ENCODE data around the gene SPIB. TPM values are rescaled to one million over a fixed set of nuclear protein-coding genes. Genes with fewer than 3 reads are reported as not detected.

Gene SPIB
- total and polyA plus RNA-seq, 2 of the 4 experiments (the other 2 are of a cell fraction): not detected

GRCh38 chr19:50378863-50379236 is 39.9 kb upstream of the SPIB start:
- Histone ChIP-seq H3K4ac (ENCODE audit: low read depth, low read length) (no peak overlapping the region), H2BK20ac (ENCODE audit: low read depth, low read length) (no peak overlapping the region), H3K27ac (ENCODE audit: insufficient read depth, low read length) (no peak overlapping the region), H2AK9ac (replicated peaks; ENCODE audit: low read depth, low read length, poor library complexity) (no peak overlapping the region), H2AFZ (replicated peaks; ENCODE audit: low read length, poor library complexity) (no peak overlapping the region), H3K56ac (ENCODE audit: extremely low read depth, insufficient read depth, low read length) (no peak overlapping the region), H3K27me3 (ENCODE audit: control insufficient read depth, insufficient read depth, low read length) (no peaks in the 10 kb centered on the region), H4K8ac (ENCODE audit: low read depth in 2 of 2, low read length in 2 of 2) (no peak overlapping the region), H3K4me2 (ENCODE audit: low read depth, low read length) (no peak overlapping the region), H3K36me3 (ENCODE audit: control insufficient read depth, insufficient read depth, low read length) (peaks cover 42% of the 10 kb centered on the region), H4K5ac (ENCODE audit: low read depth, low read length) (no peak overlapping the region), H3K18ac (ENCODE audit: low read depth, low read length) (no peak overlapping the region), H2BK5ac (ENCODE audit: low read depth, low read length, poor library complexity, severe bottlenecking) (no peak overlapping the region), H3K9me1 (ENCODE audit: insufficient read depth, low read length) (no peaks in the 10 kb centered on the region), H4K91ac (ENCODE audit: insufficient read depth, low read depth, low read length) (no peak overlapping the region), H3K9me3 (ENCODE audit: control insufficient read depth, insufficient read depth, low read length) (no peaks in the 10 kb centered on the region), H3K23ac (ENCODE audit: low read depth, low read length) (no peak overlapping the region), H2BK120ac (ENCODE audit: low read depth, low read length) (no peak overlapping the region), H3K4me3 (ENCODE audit: insufficient read depth, low read depth, low read length) (no peak overlapping the region), H3K79me1 (ENCODE audit: low read depth in 1 of 2, low read length in 2 of 2) (peaks cover 0 to 30% of the 10 kb centered on the region in 2 experiments), H2AK5ac (ENCODE audit: low read depth, low read length) (no peak overlapping the region), H2BK15ac (ENCODE audit: low read depth, low read length) (no peak overlapping the region), H4K20me1 (ENCODE audit: insufficient read depth, low read length) (peaks cover 8% of the 10 kb centered on the region), H3K9ac (ENCODE audit: low read depth, low read length) (no peak overlapping the region), H3K14ac (replicated peaks; ENCODE audit: low read depth, low read length) (no peak overlapping the region), H3K4me1 (ENCODE audit: control insufficient read depth, insufficient read depth, low read length) (no peaks in the 10 kb centered on the region)
- CTCF ChIA-PET: no interaction called here
- DNase-seq: no peak
- no peak for ATAC-seq (ENCODE audit: low read depth)
- POLR2A ChIA-PET (ENCODE audit: unreplicated experiment): no interaction called here
- intact Hi-C loops (cut with micrococcal nuclease) (loop anchor here (5.0 kb wide), 1 partner anchor 423 kb away; no protein-coding TSS in a partner anchor), in situ Hi-C loops (cut with MboI; ENCODE audit: low sequenced_read_pairs) (loop anchor here (5.0 kb wide), 1 partner anchor 343 kb away; the partner anchor contains the start of gene CLEC11A), dilution Hi-C loops (cut with HindIII; ENCODE audit: low sequenced_read_pairs, unreplicated experiment) (no loop called here)
- WGBS, 2 experiments (ENCODE audit: extremely low coverage in 2 of 2, insufficient read length in 1 of 2): 80% methylated on average over 1 of the region's 10 CpGs; no CpG with 5 or more reads in 1 of the 2 experiments
- BruUV-seq (replicated peaks): no TSS peak
- TF ChIP-seq CHD1 (IDR thresholded peaks at IDR 0.05; ENCODE audit: low read depth, low read length) (no peak), SMC3 (IDR thresholded peaks at IDR 0.05; ENCODE audit: low read depth, low read length) (no peak), BHLHE40 (IDR thresholded peaks at IDR 0.05; ENCODE audit: low read depth, low read length) (no peak), MAFK (IDR thresholded peaks at IDR 0.05; ENCODE audit: low read depth, low read length) (no peak), RCOR1 (IDR thresholded peaks at IDR 0.05; ENCODE audit: insufficient replicate concordance, low read length) (no peak), RFX5 (IDR thresholded peaks at IDR 0.05; ENCODE audit: low read depth, low read length) (no peak), POLR2A (IDR thresholded peaks at IDR 0.05; ENCODE audit: low read depth, low read length) (no peak), RAD21 (IDR thresholded peaks at IDR 0.05; ENCODE audit: low read length) (no peak), CEBPB (IDR thresholded peaks at IDR 0.05; ENCODE audit: low read depth, low read length) (no peak), NFE2L2 (IDR thresholded peaks at IDR 0.05; ENCODE audit: low read depth, low read length) (no peak), FOS (IDR thresholded peaks at IDR 0.05; ENCODE audit: low read depth, low read length) (no peak)
- TF ChIP-seq, protein P1, sequence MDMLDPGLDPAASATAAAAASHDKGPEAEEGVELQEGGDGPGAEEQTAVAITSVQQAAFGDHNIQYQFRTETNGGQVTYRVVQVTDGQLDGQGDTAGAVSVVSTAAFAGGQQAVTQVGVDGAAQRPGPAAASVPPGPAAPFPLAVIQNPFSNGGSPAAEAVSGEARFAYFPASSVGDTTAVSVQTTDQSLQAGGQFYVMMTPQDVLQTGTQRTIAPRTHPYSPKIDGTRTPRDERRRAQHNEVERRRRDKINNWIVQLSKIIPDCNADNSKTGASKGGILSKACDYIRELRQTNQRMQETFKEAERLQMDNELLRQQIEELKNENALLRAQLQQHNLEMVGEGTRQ (IDR thresholded peaks at IDR 0.05; ENCODE audit: low read depth, low read length): no peak
